HG02973 (cell line): ENCODE data around the gene SLC12A9.
"Not testable (repeated sequence)": the region's sequence is repeated elsewhere in the genome, so short reads cannot be mapped to it uniquely, and the experiment has no call there.

Source experiments
- ATAC-seq: cut with Tn5 transposase; IDR thresholded peaks from one replicate; pipeline ENCODE4 v1.9.1; 2021; ENCODE audit warnings: moderate library complexity; ENCODE audit not compliant: unreplicated experiment

SLC12A9 gene

DNA sequence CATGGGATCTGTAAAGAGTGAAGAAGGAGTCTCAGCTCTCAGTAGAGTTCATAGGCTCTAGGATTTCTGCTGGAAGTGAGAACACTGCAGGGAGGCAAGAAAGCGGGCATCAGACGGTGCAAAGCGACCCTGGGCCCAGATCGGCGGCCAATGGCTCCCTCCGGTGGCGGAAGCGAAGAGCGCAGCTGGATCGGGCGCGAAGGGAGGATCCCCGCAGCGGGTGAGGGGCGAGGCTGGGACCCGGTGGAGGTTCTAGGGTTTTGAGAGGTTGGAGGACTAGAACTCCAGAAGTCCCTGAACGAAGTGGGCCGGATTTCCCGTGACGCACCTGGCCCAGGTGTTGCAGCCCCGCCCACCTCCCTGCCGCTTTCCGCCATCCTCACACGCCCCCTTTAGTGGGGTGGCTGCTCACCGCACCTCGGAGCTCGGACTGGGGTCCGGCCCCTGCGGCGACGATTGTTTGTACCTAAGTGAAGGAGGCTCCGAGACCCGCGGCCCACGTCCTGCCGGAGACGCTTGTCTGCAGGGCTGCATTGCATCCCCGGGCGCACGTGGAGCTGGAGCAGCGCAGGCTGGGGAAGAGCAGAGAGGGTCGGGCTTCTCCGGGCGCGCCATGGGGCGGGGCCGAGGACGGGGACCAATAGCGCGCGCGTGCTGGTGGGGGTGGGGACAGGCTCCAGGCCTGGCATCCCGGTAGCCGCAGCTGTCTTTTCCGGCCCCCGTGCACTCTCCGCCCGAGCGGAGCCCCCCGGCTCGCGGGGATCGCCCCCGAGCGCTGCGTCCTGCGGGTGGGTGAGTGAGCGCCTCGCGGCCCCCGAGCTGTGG lies at the start of gene SLC12A9:
SLC12A9 (plus strand) TSS at position 666 of the 825 bp plus-strand sequence. CDS start 1,485 bp downstream, outside the sequence.
- ATAC-seq: peak; percentile 84

DNA sequence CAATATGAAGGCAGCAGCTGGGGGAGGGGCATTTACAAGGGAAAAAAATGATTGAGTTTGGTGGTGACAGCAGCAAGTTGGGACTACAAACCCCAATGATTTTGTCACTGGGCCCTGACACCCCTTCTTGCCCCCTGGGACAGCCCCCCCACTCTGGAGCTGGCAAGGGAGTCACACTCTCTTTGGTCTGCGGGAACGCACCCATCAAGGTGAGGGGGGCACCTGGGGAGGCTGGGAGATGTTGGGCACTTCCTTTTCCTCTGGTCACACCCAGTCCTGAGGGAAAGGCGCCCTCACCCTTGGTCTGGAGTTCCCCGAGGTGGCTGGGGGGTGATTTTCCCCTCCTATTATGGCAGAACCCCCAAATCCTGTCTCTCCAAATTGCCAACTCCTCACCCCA lies 49.6 kb upstream of the SLC12A9 start:
- no peak for ATAC-seq

DNA sequence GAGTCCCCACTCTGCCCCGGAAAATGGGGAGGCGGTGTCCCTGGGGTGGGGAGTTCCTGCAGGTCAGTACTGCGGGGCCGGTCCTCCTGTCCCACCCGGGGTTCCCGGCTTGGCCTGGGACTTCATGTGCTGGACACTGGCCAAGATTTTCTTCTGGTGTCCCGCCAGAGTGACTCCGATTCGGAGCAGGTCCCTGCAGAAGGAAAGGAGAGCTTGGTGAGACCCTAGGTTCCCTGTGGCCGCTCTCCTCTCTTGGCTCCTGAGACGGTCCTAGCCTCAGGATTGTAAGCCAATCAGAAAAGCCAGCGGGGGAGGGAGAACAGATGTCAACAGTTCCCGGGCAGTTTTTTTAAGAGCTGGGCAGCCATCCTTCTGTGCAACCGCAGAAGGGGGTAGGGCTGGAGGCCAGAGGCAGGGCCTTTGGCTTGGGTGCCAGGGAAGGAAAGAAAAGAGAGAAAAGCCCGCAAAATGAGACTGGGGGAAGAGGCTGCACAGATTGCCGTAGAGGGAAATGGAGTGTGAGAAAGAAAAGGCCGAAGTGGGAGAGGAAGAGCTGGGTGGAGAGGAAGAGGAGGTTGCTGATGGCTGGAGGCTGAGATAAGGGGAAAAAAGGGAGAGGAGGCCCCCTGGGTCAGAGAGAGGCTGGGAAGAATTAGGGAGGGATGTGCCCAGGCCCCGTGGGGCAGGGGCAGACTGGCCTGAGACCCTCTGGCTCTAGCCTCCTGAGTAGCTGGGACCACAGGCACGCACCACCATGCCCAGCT lies 48.9 kb upstream of the SLC12A9 start:
- ATAC-seq: peak; percentile 93

DNA sequence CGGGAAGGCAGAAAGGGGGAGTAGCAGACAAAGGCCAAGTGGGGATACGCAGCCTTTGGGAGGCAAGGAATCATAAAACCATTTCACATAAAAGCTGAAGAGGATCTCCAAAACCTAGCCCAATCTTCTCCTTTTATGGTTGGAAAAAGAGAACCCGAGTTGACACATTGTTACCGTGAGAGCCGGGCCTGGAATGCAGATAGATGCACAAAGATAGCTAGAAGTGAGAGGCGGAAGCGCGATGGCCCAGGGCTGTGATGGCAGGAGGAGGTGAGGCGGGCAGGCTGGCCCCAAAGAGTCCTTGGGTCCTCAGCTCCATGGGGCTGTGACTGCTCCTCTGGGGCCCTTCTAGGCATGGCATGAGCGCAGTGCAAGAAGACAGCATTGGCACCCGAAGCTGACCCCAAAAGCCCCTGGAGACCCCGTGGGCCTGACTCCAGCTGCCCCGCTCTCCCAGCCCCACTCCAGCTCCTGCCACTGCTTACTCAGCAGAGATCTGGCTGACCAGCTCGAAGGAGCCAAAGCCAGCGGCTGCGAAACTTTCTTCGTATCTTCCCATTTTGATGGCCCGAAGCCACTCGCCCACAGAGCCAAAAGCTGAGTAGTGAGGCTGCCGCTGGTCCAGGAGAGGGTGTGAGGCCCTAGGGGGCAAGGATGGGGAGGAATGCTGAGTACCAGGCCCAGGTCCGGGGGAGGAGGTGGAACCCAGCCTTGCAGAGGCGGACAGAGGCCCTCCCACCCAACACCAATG lies 47.7 kb upstream of the SLC12A9 start:
- no peak for ATAC-seq

GRCh38 chr7:100806276-100806675 lies 46.2 kb upstream of the SLC12A9 start:
- ATAC-seq: no peak

- ATAC-seq: not testable (repeated sequence)
Measured at GRCh38 chr7:100806883-100807282, 45.6 kb upstream of the SLC12A9 start.

DNA sequence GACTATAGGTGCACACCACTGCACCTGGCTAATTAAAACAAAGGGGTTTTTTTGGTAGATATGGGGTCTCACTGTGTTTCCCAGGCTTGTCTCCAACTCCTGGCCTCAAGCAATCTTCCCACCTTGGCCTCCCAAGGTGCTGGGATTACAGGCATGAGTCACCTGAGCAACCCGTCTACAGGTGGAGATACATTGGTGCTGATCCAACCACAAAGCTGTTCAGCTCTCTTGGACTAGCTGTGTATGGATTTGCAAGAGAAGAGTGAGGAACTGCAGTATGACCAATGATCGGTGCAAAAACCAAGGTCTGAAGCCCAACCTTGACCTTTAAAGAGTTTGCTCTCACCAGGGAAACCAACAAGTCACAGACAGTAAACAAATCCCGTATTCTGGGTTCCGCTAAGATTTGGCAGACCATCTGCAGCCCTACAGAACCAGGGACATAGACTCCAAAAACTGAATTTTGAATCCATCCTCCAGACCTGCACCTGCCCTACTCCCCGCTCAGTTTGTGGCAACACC lies 44.1 kb upstream of the SLC12A9 start:
- ATAC-seq: no peak

DNA sequence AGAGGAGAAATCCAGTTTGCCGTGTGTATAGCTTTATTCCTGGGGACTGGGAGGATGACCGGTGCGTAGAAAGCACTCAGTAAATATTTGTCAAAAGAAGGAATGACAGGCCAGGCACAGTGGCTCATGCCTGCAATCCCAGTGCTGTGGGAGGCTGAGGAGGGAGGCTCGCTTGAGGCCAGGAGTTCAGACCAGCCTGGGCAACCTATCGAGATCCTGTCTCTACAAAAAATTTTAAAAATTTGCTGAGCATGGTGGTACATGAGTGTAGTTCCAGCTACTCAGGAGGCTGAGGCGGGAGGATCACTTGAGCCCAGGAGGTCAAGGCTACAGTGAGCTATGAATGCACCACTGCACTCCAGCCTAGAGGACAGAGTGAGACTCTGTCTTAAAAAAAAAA lies 41.0 kb upstream of the SLC12A9 start:
- ATAC-seq: no peak

DNA sequence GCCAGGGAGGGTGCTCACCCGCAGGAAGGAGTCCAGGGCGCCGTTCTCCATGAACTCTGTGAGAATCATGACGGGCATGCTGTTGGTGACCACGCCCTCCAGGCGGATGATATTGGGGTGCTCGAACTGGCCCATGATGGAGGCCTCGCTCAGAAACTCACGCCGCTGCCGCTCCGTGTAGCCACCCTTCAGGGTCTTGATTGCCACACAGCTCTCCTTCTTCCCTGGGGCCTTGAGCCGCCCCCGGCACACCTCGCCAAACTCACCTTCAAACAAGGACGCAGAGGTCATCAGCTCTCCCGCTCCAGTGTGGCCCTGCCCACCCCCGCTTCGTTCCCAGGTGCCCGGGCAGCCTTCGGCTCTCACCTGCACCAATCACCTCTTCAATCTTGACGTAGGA lies 39.8 kb upstream of the SLC12A9 start:
- no peak for ATAC-seq

DNA sequence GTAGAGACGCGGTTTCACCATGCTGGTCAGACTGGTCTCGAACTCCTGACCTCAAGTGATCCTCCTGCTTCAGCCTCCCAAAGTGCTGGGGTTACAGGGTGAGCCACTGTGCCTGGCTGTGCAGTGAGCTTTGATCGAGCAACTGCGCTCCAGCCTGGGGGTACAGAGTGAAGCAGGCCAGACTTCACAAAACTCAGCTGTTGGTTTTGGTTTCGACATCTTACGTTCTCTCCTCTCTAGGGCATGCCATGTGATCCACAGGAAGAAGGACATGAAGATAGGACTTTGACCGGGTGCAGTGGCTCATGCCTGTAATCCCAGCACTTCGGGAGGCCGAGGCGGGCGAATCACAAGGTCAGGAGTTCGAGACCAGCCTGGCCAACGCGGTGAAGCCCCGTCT lies 36.0 kb upstream of the SLC12A9 start:
- not testable (repeated sequence) for ATAC-seq

GRCh38 chr7:100817097-100817496 lies 35.4 kb upstream of the SLC12A9 start:
- ATAC-seq: no peak

GRCh38 chr7:100818366-100818765 lies 34.1 kb upstream of the SLC12A9 start:
- ATAC-seq: no peak

- ATAC-seq: no peak
Measured at GRCh38 chr7:100818825-100819224, 33.7 kb upstream of the SLC12A9 start.

DNA sequence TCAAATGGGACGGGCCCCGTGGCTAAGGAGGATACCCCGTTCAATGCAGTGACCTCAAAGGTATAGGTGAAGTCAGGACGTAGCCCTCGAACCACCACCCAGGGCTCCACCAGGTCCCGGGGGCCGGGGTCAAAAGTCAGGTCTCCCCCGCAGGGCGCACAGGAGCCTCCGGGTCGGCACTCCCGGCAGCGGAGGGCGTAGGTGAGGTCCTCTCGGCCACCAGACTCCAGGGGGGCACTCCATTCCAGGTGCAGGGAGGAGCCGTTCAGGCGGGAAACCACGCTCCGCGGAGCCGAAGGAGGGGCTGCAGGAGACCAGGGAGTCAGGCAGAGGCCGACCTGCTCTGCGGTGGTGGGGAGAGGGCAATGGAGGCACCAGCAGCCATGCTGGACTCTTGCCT lies 32.9 kb upstream of the SLC12A9 start:
- no peak for ATAC-seq

DNA sequence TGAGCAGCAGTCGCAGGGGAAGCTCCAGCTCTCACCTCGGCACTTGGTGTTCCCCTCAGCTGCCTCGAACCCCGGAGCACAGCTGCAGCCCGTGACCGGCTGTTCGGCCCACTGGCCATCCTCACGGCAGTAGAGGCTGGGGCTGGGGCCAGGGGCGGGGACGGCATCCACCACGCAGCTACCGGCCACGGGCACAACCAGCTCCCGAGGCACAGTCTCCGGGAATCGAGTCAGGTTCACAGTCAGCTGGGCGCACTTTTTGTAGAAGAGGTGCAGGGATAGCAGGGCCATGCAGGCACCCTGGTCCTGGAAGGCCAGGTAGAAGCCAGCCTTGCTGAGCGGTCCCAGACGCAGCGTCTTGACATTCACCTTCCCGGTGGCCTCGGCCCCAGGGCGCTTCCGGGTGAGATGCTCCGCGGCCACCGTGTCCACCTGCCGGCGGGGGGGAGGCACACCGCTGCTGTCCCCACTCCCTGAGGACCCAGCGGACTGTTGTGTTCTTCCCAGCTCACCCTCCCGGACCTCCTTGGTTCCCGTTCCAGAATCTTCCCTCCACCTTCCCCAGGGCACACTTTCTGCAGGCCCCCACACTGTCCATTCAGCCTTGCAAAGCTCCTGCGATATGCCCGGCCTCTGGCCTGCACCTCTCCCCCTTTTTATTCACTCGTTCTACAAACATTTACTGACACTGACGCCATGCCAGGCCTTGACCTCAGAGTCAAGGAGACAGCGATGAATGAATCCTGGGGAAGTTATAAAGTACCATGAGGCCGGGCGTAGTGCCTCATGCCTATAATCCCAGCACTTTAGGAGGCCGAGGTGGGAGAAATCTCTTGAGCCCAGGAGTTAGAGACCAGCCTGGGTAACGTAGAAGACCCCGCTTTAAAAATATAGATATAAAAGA lies 30.0 kb upstream of the SLC12A9 start:
- ATAC-seq: no peak

- ATAC-seq: no peak
Measured at GRCh38 chr7:100823140-100823525, 29.4 kb upstream of the SLC12A9 start.

GRCh38 chr7:100823534-100823933 lies 29.0 kb upstream of the SLC12A9 start:
- ATAC-seq: no peak

GRCh38 chr7:100824499-100825214 lies 27.9 kb upstream of the SLC12A9 start:
- no peak for ATAC-seq

GRCh38 chr7:100825215-100825671 lies 27.3 kb upstream of the SLC12A9 start:
- ATAC-seq: no peak
